AG20443 (cell line): Measurements from ENCODE around the gene BMS1.
"Not testable (repeated sequence)": the region's sequence is repeated elsewhere in the genome, so short reads cannot be mapped to it uniquely, and the experiment has no call there.

Source experiments
- DNase-seq: peaks from one replicate; pipeline ENCODE4 v3.0.0; 2012; ENCODE audit warnings: low spot score, mixed read lengths

Gene BMS1, protein sequence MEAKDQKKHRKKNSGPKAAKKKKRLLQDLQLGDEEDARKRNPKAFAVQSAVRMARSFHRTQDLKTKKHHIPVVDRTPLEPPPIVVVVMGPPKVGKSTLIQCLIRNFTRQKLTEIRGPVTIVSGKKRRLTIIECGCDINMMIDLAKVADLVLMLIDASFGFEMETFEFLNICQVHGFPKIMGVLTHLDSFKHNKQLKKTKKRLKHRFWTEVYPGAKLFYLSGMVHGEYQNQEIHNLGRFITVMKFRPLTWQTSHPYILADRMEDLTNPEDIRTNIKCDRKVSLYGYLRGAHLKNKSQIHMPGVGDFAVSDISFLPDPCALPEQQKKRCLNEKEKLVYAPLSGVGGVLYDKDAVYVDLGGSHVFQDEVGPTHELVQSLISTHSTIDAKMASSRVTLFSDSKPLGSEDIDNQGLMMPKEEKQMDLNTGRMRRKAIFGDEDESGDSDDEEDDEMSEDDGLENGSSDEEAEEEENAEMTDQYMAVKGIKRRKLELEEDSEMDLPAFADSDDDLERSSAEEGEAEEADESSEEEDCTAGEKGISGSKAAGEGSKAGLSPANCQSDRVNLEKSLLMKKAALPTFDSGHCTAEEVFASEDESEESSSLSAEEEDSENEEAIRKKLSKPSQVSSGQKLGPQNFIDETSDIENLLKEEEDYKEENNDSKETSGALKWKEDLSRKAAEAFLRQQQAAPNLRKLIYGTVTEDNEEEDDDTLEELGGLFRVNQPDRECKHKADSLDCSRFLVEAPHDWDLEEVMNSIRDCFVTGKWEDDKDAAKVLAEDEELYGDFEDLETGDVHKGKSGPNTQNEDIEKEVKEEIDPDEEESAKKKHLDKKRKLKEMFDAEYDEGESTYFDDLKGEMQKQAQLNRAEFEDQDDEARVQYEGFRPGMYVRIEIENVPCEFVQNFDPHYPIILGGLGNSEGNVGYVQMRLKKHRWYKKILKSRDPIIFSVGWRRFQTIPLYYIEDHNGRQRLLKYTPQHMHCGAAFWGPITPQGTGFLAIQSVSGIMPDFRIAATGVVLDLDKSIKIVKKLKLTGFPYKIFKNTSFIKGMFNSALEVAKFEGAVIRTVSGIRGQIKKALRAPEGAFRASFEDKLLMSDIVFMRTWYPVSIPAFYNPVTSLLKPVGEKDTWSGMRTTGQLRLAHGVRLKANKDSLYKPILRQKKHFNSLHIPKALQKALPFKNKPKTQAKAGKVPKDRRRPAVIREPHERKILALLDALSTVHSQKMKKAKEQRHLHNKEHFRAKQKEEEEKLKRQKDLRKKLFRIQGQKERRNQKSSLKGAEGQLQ

DNA sequence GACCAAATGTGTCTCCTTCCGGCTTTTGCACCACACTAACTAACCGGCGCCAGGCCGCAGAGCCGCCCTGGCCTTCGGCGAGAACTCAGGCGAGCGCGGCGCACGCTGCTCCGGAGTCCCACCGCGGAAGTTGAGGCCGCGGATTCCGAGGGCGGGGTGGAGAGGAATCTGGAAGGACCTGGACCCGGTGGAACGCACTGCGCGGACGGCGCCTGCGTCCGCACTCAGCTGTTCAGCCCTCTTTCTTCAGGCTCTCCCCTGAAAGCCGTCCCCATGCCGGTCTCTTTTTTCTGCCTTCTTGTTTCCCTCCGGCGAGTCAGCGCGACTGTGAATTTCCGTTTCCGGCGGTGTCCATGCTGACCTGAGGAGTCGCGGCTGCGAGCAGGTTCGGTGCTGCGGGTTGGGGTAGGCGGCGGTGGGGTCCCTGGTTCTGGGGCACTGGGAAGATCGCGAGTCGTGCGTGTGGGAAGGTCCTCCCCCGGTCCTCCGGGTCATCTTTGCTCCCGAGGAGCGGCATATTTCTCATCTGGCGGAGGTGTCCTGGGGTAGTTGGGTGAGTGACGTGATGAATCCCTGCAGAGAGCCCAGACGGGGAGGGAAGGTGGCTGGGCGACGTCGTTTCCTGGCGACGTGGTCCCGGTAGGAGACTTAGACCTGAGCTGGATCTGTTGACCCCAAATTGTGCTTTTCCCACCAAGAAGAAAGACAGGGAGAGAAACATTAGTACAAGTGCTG lies at the start of gene BMS1:
TSS of gene BMS1 (plus strand) at position 350 of the 735 bp plus-strand sequence. CDS start 1,600 bp downstream, outside the sequence.
- DNase-seq = peak; percentile 96

DNA sequence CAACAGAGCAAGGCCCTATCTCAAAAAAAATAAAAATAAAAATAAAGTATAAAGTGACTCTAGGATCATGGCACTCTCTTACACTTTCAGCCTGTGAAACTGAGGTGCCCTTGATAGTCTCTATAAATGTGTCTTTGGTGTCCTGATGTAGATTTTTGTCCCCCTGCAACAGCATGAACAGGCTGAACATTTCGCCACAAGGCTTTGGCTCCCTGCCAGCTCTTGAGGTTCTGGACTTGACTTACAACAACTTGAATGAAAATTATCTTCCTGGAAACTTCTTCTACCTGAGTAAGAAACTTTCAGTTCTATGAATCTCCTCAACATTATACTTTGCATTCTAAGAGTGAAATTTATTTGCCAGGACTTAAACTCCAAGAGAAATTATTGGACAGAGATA lies 48.1 kb upstream of the BMS1 start:
- no peak for DNase-seq

DNA sequence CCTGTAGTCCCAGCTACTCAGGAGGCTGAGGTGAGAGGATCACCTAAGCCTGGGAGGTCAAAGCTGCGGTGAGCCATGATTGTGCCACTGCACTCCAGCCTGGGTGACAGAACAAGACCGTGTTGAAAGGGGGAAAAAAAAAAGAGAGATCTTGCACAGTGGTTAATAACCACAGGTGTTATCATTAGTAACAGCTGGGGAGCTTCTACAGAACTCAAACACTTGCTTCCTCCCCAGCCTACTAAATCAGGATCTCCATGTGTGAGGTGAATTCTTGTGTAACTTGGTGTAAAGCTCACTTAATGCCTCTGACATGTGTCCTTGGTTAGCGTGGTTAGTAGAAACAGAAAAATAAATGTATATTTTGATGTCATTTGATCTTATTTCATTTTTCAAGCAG lies 43.9 kb upstream of the BMS1 start:
- DNase-seq = no peak

DNA sequence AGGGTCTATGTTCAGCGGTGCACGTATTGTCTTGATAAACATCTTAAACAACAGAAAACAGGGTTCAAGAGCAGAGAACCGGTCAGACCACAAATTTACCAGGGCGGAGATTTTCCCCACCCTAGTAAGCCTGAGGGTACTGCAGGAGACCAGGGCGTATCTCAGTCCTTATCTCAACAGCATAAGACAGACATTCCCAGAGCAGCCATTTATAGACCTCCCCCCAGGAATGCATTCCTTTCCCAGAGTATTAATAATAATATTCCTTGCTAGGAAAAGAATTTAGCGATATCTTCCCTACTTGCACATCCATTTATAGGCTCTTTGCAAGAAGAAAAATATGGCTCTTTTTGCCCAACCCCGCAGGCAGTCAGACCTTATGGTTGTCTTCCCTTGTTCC lies 41.1 kb upstream of the BMS1 start:
- DNase-seq = not testable (repeated sequence)

DNA sequence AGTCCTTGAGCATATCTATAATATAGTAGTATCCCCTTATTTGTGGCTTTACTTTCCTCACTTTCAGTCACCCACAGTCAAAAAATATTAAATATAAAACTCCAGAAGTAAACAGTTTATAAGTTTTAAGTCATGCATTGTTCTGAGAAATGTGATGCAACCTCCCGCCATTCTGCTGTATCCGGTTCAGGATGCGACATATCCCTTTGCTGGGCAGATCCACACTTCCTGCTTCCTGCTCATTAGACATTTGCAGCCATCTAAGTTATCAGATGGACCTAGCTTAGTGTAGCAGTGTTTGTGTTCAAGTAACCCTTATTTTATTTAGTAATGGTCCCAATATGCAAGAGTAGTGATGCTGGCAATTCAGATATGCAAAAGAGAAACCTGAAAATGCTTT lies 38.9 kb upstream of the BMS1 start:
- no peak for DNase-seq

DNA sequence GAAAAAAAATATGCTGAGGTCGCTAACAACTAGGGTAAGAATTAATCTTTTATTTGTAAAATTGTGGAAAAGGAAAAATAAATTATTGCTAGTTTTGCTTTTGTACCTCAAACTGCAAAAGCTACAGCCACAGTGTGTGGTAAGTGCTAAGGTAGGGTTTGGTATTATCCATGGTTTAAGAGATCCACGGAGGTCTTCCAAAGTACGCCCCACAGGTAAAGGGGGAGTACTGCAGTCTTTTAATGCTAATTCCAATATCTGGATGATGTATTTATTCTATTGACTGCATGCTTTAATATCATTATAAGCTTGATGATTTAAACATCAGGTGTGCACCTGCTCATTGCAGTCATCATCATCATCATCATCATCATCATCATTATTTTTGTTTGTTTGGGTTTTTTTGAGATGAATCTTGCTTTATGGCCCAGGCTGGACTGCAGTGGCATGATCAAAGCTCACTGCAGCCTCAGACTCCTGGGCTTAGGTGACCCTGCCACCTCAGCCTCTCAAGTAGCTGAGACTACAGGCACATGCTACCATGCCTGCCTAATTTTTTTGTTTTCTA lies 38.4 kb upstream of the BMS1 start:
- DNase-seq = no peak

DNA sequence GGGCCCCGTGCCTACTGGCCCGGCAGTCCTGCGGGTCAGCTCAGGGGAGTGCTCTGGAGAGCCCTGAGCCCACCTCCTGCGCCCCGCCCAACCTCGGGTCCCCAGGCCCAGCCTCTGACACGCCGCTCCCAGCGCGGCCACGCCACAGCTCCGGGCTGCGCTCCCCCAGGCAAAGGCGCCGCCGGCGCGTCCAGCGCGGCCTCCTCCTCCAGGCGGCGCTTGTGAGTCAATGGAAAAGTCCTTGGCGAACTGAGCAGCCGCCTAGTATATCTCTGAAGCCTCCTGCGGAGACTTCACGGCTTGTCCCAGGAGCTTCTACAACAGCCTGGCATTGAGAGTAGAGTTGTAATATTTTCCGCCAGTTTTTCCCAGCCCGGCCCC lies 29.5 kb upstream of the BMS1 start:
- DNase-seq = peak; percentile 90

DNA sequence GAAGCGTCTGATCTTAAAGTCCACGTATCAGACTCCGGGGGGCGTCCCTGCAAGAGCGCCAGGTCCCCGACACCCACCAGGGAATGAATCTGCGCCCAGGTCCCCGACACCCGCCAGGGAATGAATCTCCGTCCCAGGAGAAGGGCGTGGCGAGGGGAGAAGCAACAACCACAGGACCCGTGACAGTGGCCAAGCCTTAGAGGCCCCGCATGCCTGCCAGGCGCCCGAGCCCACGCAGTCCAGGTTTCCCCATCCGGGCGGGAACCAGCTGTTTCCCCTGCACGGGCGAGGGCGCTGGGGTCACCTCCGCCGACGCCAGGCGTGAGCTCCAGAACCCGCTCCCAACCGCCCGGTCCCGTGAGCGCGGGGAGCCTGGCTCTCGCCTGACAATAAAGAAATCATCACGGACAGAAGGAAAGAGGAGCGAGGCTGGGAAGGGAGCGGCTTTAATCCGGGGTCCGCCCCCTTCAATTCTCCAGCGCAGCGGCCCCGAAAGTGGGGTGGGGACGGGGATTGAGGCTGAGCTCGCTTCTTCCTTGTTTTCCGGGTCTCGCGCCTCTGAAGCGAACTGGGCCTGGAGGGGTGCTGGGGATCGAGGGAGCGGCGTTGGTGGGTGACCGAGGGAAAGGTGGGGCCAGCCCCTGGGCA lies 29.0 kb upstream of the BMS1 start:
- DNase-seq = peak; percentile 24

DNA sequence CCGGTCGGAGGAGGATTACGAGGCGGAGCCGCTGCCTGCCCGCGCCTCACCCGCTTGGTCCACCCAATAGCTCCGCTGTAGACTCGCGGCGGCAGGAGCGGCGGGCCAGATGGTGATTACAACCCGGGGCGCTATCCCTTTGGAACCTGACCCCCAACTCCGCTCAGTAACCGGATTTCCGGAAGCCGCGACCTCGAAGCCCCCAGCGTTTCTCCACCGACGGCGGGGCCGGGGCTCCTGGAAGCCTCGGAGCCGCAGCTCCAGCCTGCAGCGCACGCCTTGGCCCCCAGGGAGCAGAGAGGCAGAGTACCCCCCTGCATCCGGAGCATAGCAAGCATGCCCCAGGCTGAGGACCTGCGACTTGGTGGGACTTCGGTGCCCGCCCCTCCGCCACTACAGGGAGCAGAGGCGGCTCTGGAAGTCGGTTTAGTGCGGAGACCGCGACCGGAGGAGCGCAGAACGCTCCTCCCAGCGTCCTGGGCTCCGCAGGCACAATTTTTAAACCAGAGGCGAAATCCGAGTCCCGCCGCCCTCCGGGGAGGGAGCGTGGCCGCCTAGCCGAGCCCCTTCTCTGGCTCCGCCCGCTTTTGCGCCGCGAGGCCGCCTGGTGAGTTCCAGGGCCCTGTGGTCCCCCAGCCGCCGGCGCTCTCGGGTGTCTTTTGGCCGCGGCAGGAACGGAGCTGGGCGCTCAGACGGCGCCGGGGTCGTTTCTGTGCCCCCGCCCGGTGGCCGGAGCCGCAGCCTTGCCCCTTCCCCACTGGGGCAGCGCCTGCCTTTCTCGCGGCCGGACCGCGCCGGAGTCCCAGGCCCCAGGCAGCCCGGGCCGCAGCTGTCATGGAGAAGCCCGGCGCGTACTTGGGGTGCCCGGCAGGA lies 28.2 kb upstream of the BMS1 start:
- DNase-seq = peak; percentile 55

DNA sequence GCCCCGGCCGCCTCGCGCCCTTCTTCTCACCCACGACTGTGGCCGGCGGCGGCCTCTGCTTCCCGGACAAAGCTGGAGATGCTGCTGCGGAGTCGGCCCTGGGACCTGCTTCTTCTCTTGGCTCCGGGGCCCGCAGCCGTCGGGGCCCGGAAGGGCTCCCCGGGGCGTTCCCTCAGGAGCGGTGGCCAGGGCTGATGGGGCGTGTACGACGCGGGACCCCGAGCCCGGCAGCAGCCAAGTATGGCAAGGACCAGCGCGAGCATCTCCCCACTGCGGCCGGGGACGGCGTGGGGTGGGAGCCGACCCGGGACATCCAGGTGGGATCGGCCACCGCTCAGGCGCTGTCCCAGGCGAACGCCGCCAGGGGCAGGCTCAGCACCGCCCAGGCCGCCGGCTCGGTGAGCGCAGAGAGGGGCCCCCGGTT lies 27.6 kb upstream of the BMS1 start:
- DNase-seq = no peak

DNA sequence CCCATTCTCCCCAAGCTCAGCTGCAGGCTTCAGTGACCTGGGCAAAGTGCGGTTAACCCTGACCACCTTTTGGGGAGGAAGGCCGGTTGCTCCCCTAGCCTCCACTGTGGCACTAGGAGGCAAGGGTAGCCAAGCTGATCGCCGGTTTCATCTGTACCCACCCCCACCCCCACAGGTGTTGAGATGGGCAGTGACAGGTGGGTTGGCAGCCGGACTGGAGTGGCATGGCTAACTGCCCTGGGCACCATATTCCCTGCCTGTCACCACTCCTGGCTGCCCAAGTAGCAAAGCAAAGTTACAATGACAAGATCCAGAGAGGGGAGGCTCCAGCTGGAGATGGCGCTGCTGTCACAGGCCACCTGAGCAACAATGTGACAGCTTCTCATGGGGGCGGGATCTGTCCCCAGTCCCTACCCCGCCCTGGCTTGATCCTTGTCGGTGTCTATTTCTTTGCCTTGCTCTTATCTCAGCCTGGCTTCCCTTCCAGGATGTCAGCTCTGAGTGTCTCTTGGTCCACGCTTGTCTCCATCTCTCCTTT lies 27.0 kb upstream of the BMS1 start:
- DNase-seq = no peak

DNA sequence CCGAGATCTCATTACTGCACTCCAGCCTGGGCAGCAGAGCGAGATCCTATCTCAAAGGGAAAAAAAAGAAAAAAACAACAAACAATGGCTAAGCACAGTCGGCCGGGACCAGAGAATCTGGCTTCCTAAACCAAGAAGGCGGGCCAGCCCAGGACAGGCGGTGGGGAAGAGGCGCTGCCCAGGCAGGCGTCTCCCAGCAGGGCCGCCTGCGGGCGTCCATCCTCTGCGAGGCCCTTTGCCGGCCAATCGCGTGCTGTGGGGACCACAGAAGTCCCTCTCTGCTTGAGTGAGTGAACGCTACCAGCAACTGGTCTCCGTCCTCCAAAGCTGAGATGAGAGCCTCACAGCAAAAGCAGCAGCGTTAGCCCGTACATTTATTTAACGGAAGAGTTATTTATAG lies 14.7 kb upstream of the BMS1 start:
- no peak for DNase-seq

DNA sequence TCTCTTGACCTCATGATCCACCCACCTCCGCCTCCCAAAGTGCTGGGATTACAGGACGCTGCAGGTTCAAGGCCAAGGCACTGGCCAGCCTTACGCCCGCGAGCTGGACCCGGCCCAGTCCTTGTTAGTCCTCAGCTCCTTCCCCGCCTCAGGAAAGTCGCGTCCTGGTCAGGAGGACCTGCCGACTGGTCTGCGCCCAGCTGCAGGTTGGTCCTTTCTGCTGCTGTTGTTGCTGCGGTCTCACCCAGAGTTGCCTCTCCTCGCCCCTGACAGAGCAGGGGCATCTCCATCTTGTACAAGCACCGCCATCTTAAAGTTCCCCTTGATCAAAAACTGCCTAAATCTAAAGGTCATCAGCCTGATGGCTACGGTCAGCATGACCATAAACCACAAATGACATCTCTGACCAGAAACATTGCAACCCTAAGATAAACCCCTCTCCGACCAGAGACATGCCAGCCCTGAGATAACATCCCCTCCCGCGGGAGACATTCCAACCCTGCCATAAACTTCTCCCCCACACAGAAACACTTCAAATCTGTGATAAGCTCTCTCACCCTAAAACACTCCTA lies 13.9 kb upstream of the BMS1 start:
- DNase-seq = no peak

DNA sequence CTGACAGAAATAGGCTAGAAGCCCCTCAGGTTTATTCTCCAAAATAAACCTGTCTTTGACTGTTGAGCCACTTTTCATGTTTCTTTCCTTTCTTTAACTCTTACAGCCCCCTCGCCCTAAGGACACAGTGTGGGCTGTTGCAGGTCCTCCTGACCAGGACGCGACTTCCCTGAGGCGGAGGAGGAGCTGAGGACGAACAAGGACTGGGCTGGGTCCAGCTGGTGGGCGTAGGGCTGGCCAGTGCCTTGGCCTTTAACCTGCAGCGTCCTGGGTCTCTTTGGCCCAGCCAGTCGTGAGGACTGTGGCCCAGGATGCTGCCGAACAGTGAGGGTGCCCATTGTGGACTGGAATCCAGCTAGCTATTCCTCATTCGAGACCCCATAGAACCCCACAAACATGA lies 13.4 kb upstream of the BMS1 start:
- DNase-seq = no peak

DNA sequence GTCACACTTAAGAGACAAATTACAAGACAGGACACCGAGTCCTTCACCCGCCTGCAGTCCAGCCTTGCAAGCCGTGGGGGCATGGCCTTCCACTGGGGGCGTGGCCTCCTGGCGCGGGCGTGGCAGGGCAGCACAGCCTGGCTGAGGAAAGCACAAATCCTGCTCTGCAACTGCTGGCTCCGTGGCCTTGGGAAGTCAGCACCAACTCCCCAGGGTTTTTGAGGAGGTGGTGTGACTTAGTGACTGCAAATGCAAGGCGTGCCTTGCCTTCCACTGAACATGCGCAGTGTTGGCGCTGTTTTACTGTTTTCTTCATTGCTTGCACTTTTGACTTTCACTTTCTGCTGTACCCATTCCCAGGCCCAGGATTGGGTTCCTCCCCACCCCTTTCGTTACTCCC lies 12.9 kb upstream of the BMS1 start:
- peak; percentile 24 for DNase-seq

DNA sequence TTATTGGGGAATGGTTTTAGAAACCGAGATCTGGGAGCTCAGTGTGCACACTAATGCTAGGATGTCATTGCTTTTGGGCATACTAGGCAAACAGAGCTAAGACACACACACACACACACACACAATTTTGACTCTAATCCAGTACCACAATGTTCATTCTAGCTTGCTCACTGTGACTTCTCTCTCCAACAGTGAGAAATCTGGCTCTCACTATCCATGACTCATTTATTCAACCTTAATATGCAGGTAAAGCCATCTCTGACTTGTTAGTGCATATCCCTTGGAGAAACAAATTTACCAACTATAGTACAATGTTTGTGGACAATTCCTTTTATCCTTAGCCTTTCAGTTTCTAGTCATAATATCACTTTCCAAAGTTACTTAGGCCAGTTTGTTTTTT lies 5.9 kb upstream of the BMS1 start:
- no peak for DNase-seq

DNA sequence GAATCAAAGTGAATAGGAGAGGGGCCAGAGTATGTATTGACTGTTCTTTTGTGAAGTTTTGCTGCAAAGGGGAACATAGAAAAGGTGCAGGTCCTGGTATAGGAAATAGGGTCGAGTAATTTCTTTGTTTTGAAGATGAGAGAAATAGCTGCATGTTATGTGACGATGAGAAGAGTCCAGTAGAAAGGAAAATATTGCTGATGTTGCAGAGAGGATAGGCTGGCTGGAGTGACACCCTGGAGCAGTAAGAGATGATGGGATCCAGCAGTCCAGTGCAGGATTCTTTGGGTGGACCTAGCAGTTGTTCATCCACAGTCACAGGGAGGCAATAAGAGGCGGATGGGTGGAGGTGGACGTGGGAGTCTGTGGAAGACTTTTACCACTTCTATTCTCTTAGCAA lies 2.1 kb upstream of the BMS1 start:
- DNase-seq = no peak

DNA sequence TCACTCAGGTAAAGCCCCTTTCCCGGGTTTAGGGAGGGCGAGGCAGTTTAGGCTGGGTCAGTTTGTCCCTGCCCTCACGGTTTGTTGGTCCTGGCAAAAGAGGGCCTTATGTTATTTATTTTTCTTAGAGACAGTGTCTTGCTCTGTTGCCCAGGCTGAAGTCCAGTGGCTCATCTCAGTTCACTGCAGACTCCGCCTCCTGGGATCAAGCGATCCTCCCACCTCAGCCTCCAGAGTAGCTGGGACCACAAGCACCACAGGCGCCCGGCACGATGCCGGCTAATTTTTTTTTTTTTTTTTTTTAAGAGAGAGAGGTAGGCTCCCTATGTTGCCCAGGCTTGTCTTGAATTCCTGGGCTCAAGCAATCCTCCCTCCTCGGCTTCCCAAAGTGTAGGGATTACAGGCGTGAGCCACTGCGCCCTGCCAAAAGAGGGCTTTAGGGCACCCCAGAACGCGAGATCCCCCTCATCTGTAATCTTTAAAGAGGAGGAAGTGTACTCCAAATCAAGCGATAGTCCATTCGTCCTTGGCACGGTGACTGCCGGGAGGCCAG lies 626 bp upstream of the BMS1 start:
- DNase-seq = no peak

DNA sequence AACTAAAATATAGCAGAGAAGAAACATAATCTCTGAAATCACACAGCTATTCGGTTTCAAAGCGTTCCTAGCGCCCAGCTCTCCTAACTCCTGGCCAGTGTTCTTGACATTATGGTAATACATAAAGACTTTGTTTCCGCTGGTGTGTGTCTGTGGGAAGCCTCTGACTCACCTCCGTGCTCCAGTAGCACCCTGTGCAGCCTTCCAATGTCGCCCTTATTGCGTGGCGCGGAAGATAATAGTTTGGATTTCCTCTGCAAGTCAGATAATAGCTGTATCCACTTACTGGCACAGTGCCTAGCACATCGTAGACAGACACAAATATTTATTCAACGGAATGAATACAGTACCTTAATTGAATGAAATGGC lies 570 bp downstream of the BMS1 start:
- DNase-seq = peak; percentile 25
